ENCODE measurements around the gene NFATC2. TPM values are rescaled to one million over a fixed set of nuclear protein-coding genes. Genes with fewer than 3 reads are reported as not detected.

NFATC2 gene
- total and polyA plus RNA-seq, 2 experiments from 2014 or later: 4.9 to 8.3 TPM

GRCh38 chr20:51424270-51425117, 118.0 kb downstream of the NFATC2 start:
- H3K4me2 ChIP-seq: no peak overlapping the region

DNA sequence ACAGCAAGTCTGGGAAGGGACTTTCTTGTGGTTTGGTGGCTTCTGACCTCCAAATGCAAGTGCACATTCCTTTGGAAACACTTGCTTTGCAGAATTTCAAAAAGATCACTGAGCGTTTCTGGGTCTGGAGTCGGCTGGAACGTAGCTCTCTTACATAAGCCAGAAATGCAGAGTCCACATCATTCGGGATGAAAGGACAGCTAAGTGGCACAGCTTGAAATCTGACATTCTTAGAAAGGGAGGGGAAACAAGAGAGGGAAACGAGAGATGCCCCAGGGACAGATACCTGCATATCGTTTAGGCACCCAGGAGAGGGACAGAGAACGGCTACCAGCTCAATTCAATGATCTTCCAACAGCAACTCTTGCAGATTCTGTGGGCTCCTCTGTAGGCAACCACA, 118.7 kb downstream of the NFATC2 start:
- Histone ChIP-seq H3K9me2 (replicated peaks; ENCODE audit: insufficient read depth) (no peaks in the 10 kb centered on the region), H3K9me3 (ENCODE audit: low read depth) (no peaks in the 10 kb centered on the region), H3K4me1 (ENCODE audit: insufficient read depth) (peaks cover 4% of the 10 kb centered on the region), H4K20me1 (ENCODE audit: insufficient read depth, poor library complexity, severe bottlenecking) (no peaks in the 10 kb centered on the region), H3K4me3 (no peak overlapping the region), H3K27me3 (no peaks in the 10 kb centered on the region), H2AFZ (no peak overlapping the region), H3K27ac (peak overlapping the region; percentile 31), H3K79me2 (no peaks in the 10 kb centered on the region), H3K36me3 (replicated peaks; ENCODE audit: insufficient read depth, low read depth) (no peaks in the 10 kb centered on the region), H3K4me2 (no peak overlapping the region)
- TF ChIP-seq EZH2 (IDR thresholded peaks at IDR 0.05; ENCODE audit: borderline replicate concordance) (no peak), EZH2phosphoT487 (IDR thresholded peaks at IDR 0.05; ENCODE audit: low read depth, severe bottlenecking, unreplicated experiment) (no peak)
- TF ChIP-seq, protein P1, sequence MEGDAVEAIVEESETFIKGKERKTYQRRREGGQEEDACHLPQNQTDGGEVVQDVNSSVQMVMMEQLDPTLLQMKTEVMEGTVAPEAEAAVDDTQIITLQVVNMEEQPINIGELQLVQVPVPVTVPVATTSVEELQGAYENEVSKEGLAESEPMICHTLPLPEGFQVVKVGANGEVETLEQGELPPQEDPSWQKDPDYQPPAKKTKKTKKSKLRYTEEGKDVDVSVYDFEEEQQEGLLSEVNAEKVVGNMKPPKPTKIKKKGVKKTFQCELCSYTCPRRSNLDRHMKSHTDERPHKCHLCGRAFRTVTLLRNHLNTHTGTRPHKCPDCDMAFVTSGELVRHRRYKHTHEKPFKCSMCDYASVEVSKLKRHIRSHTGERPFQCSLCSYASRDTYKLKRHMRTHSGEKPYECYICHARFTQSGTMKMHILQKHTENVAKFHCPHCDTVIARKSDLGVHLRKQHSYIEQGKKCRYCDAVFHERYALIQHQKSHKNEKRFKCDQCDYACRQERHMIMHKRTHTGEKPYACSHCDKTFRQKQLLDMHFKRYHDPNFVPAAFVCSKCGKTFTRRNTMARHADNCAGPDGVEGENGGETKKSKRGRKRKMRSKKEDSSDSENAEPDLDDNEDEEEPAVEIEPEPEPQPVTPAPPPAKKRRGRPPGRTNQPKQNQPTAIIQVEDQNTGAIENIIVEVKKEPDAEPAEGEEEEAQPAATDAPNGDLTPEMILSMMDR (IDR thresholded peaks at IDR 0.05; ENCODE audit: poor library complexity): no peak
- DNase-seq (ENCODE audit: low spot score): no peak
- 44% methylated on average over 7 of the region's 7 CpGs for WGBS (ENCODE audit: low lambda C conversion rate, missing lambda C conversion rate)

More at GRCh38 chr20:51424270-51425117, 118.0 kb downstream of the NFATC2 start:
- no peaks in the 10 kb centered on the region for H4K20me1 ChIP-seq (ENCODE audit: insufficient read depth, poor library complexity, severe bottlenecking)
- no peak overlapping the region for H3K4me3 ChIP-seq
- no peaks in the 10 kb centered on the region for H3K36me3 ChIP-seq (replicated peaks; ENCODE audit: insufficient read depth, low read depth)
- H3K27ac ChIP-seq: peak overlapping the region; percentile 31
- peaks cover 8% of the 10 kb centered on the region for H3K4me1 ChIP-seq (ENCODE audit: insufficient read depth)
- 91% methylated on average over 15 of the region's 15 CpGs for WGBS (ENCODE audit: low lambda C conversion rate, missing lambda C conversion rate)
- no peaks in the 10 kb centered on the region for H3K27me3 ChIP-seq
- TF ChIP-seq EZH2phosphoT487 (IDR thresholded peaks at IDR 0.05; ENCODE audit: low read depth, severe bottlenecking, unreplicated experiment) (no peak), EZH2 (IDR thresholded peaks at IDR 0.05; ENCODE audit: borderline replicate concordance) (no peak)
- TF ChIP-seq, protein P1 (IDR thresholded peaks at IDR 0.05; ENCODE audit: poor library complexity): no peak
- H3K9me3 ChIP-seq (ENCODE audit: low read depth): no peaks in the 10 kb centered on the region
- no peak for DNase-seq (ENCODE audit: low spot score)
- no peak overlapping the region for H2AFZ ChIP-seq
- H3K79me2 ChIP-seq: no peaks in the 10 kb centered on the region
- H3K9me2 ChIP-seq (replicated peaks; ENCODE audit: insufficient read depth): no peaks in the 10 kb centered on the region

DNA sequence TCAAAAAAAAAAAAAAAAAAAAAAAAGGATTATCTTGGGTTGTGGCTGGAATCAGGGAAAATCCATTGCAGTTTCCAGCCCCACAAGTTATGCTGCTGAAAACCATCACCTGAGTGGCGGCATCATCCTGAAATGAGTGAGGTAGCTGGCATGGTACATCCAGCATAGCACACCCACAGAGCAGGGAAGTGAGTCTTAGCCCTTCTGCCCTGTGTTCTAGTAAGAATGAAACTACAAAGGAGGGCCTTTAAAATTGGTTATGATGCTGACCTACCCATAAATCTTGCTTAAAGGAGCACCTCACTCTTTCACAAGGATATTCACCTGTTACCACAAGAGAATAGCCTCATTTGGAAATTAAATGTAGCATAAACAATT, 119.2 kb downstream of the NFATC2 start:
- 95% methylated on average over 1 of the region's 1 CpG for WGBS (ENCODE audit: low lambda C conversion rate, missing lambda C conversion rate)
- DNase-seq (ENCODE audit: low spot score): no peak
- TF ChIP-seq EZH2 (IDR thresholded peaks at IDR 0.05; ENCODE audit: borderline replicate concordance): no peak
- Histone ChIP-seq H3K9me2 (replicated peaks; ENCODE audit: insufficient read depth) (no peaks in the 10 kb centered on the region), H4K20me1 (ENCODE audit: insufficient read depth, poor library complexity, severe bottlenecking) (no peaks in the 10 kb centered on the region), H3K27me3 (no peaks in the 10 kb centered on the region), H3K27ac (no peak overlapping the region), H3K4me1 (ENCODE audit: insufficient read depth) (no peaks in the 10 kb centered on the region), H3K79me2 (no peaks in the 10 kb centered on the region), H3K36me3 (replicated peaks; ENCODE audit: insufficient read depth, low read depth) (no peaks in the 10 kb centered on the region), H2AFZ (no peak overlapping the region), H3K4me2 (no peak overlapping the region), H3K4me3 (no peak overlapping the region), H3K9me3 (ENCODE audit: low read depth) (no peaks in the 10 kb centered on the region)

DNA sequence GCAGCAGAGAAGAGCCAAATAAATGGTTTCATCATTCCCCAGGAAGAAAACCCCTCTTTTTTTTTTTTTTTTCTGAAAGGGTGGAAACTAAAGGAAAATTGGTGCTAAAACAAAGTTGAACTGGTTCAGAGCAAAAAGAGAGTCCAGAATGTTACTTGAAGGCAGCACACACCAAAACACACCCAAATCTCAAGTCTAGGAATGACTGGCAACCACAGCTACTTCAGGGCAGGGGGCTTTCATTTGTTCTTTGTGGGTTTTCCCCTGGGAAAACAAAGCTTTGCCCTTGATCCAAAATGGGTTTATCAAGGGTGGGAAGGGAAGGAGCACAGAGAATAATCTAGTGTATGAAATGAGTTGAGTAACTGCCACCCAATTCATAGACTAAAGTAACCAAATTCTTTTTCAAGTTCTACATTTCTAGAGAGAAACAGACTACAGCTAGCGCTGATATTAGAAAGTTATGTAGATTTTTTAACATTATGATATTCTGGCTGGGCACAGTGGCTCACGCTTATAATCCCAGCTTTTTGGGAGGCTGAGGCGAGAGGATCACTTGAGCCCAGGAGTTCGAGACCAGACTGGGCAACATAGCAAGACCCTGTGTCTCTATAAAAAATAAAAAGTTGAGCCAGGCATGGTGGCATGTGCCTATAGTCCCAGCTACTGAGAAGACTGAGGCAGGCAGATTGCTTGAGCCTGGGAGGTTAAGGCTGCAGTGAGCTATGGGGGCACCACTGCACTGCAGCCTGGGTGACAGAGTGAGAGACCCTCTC, 119.8 kb downstream of the NFATC2 start:
- WGBS (ENCODE audit: low lambda C conversion rate, missing lambda C conversion rate): 98% methylated on average over 4 of the region's 4 CpGs

More for the DNA sequence above, 119.8 kb downstream of the NFATC2 start:
- Histone ChIP-seq H3K4me2 (no peak overlapping the region), H3K4me1 (ENCODE audit: insufficient read depth) (no peaks in the 10 kb centered on the region), H3K36me3 (replicated peaks; ENCODE audit: insufficient read depth, low read depth) (no peaks in the 10 kb centered on the region), H3K79me2 (no peaks in the 10 kb centered on the region), H3K27me3 (no peaks in the 10 kb centered on the region), H3K9me2 (replicated peaks; ENCODE audit: insufficient read depth) (no peaks in the 10 kb centered on the region), H3K9me3 (ENCODE audit: low read depth) (no peaks in the 10 kb centered on the region), H2AFZ (no peak overlapping the region), H4K20me1 (ENCODE audit: insufficient read depth, poor library complexity, severe bottlenecking) (no peaks in the 10 kb centered on the region), H3K27ac (no peak overlapping the region), H3K4me3 (no peak overlapping the region)
- no peak for DNase-seq (ENCODE audit: low spot score)
- TF ChIP-seq EZH2phosphoT487 (IDR thresholded peaks at IDR 0.05; ENCODE audit: low read depth, severe bottlenecking, unreplicated experiment) (no peak), EZH2 (IDR thresholded peaks at IDR 0.05; ENCODE audit: borderline replicate concordance) (no peak)
- TF ChIP-seq, protein P1 (IDR thresholded peaks at IDR 0.05; ENCODE audit: poor library complexity): no peak
